HEK293 (cell line): ENCODE measurements around the gene CXCL1.

Experiments used
- CTCF ChIA-PET: fragments of 350-600 bp; formaldehyde crosslinking; extraction: SDS; loops from one replicate; lab custom pipeline; 2021; ENCODE audit warnings: antibody characterized with exemption; lab: Yijun Ruan, JAX
- POLR2A ChIA-PET: fragments of 300-600 bp; formaldehyde crosslinking; extraction: SDS; loops from one replicate; lab custom pipeline; 2020; ENCODE audit warnings: antibody characterized with exemption, inconsistent platforms; lab: Yijun Ruan, JAX
- H3K27ac ChIP-seq: fragments of 200-500 bp; sonication (Bioruptor generic); 2 replicates; pipeline ENCODE4 v1.5.1; 2014; ENCODE audit warnings: low read depth, low read length, control low read depth, inconsistent platforms; ENCODE audit errors: extremely low read depth
- H3K36me3 ChIP-seq, 2 experiments: fragments of 200-500 bp in 1 of 2; sonication (Bioruptor generic) in 1 of 2; 1 replicate in 1 of 2; 2 replicates in 1 of 2; pipeline ENCODE4 v1.5.1; 2014 to 2017; ENCODE audit warnings: inconsistent platforms in 2 of 2, low read length in 2 of 2; ENCODE audit not compliant: control insufficient read depth in 2 of 2, insufficient read depth in 1 of 2
- H3K4me1 ChIP-seq: fragments of 200-500 bp; sonication (Bioruptor generic); 2 replicates; pipeline ENCODE4 v1.5.1; 2014; ENCODE audit warnings: mild to moderate bottlenecking, low read length, inconsistent platforms; ENCODE audit not compliant: control insufficient read depth, insufficient read depth
- H3K4me3 ChIP-seq: 2 replicates; pipeline ENCODE4 v1.5.1; 2011; ENCODE audit warnings: low read depth, mild to moderate bottlenecking, control low read depth, low read length, moderate library complexity
- H3K9me3 ChIP-seq: fragments of 200-500 bp; sonication (Bioruptor generic); 2 replicates; pipeline ENCODE4 v1.5.1; 2014; ENCODE audit warnings: low read depth, low read length, inconsistent platforms; ENCODE audit not compliant: control insufficient read depth, insufficient read depth
- KLF10 ChIP-seq: fragments of 450-650 bp; IDR thresholded peaks from 2 replicates; pipeline ENCODE4 v1.5.1; 2018; ENCODE audit warnings: missing biosample characterization, mild to moderate bottlenecking, missing genetic modification characterization
- PRDM1 ChIP-seq: fragments of 450-650 bp; formaldehyde crosslinking; IDR thresholded peaks from 2 replicates; pipeline ENCODE4; 2016; ENCODE audit warnings: missing biosample characterization, missing genetic modification characterization
- ZBTB7A ChIP-seq: fragments of 450-650 bp; formaldehyde crosslinking; IDR thresholded peaks from 2 replicates; pipeline ENCODE4 v1.5.1; 2016; ENCODE audit warnings: low read depth, missing biosample characterization, missing genetic modification characterization
- ZNF133 ChIP-seq: fragments of 450-650 bp; formaldehyde crosslinking; IDR thresholded peaks from 2 replicates; pipeline ENCODE4 v1.5.1; 2016; ENCODE audit warnings: missing biosample characterization, missing genetic modification characterization
- ZNF146 ChIP-seq: fragments of 450-650 bp; formaldehyde crosslinking; IDR thresholded peaks from 2 replicates; pipeline ENCODE4 v1.5.1; 2016; ENCODE audit warnings: missing biosample characterization, missing genetic modification characterization
- ZNF175 ChIP-seq: fragments of 450-650 bp; formaldehyde crosslinking; IDR thresholded peaks from 2 replicates; pipeline ENCODE4 v1.5.1; 2016; ENCODE audit warnings: missing biosample characterization, missing genetic modification characterization
- ZNF184 ChIP-seq: fragments of 450-650 bp; IDR thresholded peaks from 2 replicates; pipeline ENCODE4 v1.5.1; 2018; ENCODE audit warnings: missing biosample characterization, mild to moderate bottlenecking, missing genetic modification characterization
- ZNF19 ChIP-seq: fragments of 450-650 bp; formaldehyde crosslinking; IDR thresholded peaks from 2 replicates; pipeline ENCODE4; 2016; ENCODE audit warnings: missing biosample characterization, missing genetic modification characterization, low read depth
- ZNF214 ChIP-seq: fragments of 450-650 bp; formaldehyde crosslinking; IDR thresholded peaks from 2 replicates; pipeline ENCODE4 v1.5.1; 2017; ENCODE audit warnings: missing biosample characterization, mild to moderate bottlenecking, missing genetic modification characterization, borderline replicate concordance
- ZNF416 ChIP-seq: fragments of 450-650 bp; formaldehyde crosslinking; IDR thresholded peaks from 2 replicates; pipeline ENCODE4 v1.5.1; 2016; ENCODE audit warnings: missing biosample characterization, missing genetic modification characterization
- ZNF423 ChIP-seq: fragments of 450-650 bp; formaldehyde crosslinking; IDR thresholded peaks from 2 replicates; pipeline ENCODE4 v1.5.1; 2016; ENCODE audit warnings: missing biosample characterization, missing genetic modification characterization
- ZNF530 ChIP-seq: fragments of 450-650 bp; formaldehyde crosslinking; IDR thresholded peaks from 2 replicates; pipeline ENCODE4 v1.5.1; 2016; ENCODE audit warnings: low read depth, missing biosample characterization, missing genetic modification characterization
- TF ChIP-seq, protein P1 (sequence below): fragments of 450-650 bp; formaldehyde crosslinking; IDR thresholded peaks from 2 replicates; pipeline ENCODE4 v1.5.1; 2016; ENCODE audit warnings: missing biosample characterization, missing genetic modification characterization
- TF ChIP-seq, protein P2 (sequence below): fragments of 450-650 bp; IDR thresholded peaks from 2 replicates; pipeline ENCODE4 v1.5.1; 2018; ENCODE audit warnings: missing biosample characterization, mild to moderate bottlenecking, missing genetic modification characterization
- TF ChIP-seq, protein P3 (sequence below): fragments of 450-650 bp; IDR thresholded peaks from 2 replicates; pipeline ENCODE4 v1.5.1; 2018; ENCODE audit warnings: missing biosample characterization, missing genetic modification characterization
- TF ChIP-seq, protein P4 (sequence below): IDR thresholded peaks from 2 replicates; pipeline ENCODE4 v1.6.1; 2011; ENCODE audit warnings: mild to moderate bottlenecking, low read depth, low read length, borderline replicate concordance
- TF ChIP-seq, protein P5 (sequence below): fragments of 450-650 bp; formaldehyde crosslinking; IDR thresholded peaks from 2 replicates; pipeline ENCODE4 v1.5.1; 2016; ENCODE audit warnings: missing biosample characterization, missing genetic modification characterization

CXCL1 gene

DNA sequence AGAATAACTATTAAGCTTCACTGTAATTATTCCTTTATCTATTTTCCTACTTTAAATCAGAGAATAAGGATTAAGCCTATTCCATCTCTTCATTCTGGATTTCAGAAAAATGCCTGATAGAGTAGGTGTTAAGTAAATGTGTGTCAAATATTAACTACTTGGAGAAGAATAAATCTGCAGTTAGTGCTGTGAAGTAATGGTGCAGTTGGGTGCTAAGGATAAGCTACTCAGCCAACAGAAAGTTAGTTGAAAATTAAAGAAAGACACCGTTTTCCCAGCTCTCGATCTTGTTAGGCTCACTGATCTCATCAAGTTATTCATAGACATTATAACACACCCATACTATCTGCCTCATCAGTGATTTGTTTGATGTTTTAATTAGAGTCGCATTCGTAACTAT, 9.0 kb upstream of the CXCL1 start (continued):
- no peak for TF ChIP-seq ZBTB7A (tag by site-specific recombination)

DNA sequence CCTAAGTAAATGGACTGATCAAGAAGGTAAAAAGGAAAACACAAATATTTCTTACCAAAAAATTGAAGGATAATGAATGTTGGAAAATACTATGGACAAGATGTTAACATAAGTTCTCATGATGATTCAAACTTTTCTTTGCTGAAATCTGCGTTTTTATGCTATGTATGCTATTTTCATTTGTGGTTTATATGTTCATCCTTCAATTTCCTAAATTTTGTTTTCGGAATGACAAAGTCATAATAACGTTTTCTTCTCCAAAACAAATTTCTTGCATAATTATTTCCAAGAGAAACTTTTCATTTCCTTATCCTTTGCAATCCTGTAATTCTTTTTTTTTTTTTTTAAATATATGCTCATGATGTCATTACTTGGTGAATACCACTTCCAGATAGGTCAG, 8.3 kb upstream of the CXCL1 start:
- Histone ChIP-seq H3K27ac (no peak overlapping the region), H3K9me3 (no peaks in the 10 kb centered on the region), H3K4me1 (no peaks in the 10 kb centered on the region), H3K36me3 (no peaks in the 10 kb centered on the region), H3K4me3 (no peak overlapping the region)
- TF ChIP-seq KLF10 (tag by site-specific recombination) (no peak), ZNF175 (tag by site-specific recombination) (no peak), PRDM1 (tag by site-specific recombination) (no peak), ZNF416 (tag by site-specific recombination) (no peak), ZNF214 (tag by site-specific recombination) (no peak), ZNF133 (tag by site-specific recombination) (no peak), ZNF423 (tag by site-specific recombination) (no peak), ZNF19 (tag by site-specific recombination) (no peak), ZNF184 (tag by site-specific recombination) (no peak), ZNF530 (no peak), ZNF146 (tag by site-specific recombination) (no peak)
- TF ChIP-seq, protein P1, sequence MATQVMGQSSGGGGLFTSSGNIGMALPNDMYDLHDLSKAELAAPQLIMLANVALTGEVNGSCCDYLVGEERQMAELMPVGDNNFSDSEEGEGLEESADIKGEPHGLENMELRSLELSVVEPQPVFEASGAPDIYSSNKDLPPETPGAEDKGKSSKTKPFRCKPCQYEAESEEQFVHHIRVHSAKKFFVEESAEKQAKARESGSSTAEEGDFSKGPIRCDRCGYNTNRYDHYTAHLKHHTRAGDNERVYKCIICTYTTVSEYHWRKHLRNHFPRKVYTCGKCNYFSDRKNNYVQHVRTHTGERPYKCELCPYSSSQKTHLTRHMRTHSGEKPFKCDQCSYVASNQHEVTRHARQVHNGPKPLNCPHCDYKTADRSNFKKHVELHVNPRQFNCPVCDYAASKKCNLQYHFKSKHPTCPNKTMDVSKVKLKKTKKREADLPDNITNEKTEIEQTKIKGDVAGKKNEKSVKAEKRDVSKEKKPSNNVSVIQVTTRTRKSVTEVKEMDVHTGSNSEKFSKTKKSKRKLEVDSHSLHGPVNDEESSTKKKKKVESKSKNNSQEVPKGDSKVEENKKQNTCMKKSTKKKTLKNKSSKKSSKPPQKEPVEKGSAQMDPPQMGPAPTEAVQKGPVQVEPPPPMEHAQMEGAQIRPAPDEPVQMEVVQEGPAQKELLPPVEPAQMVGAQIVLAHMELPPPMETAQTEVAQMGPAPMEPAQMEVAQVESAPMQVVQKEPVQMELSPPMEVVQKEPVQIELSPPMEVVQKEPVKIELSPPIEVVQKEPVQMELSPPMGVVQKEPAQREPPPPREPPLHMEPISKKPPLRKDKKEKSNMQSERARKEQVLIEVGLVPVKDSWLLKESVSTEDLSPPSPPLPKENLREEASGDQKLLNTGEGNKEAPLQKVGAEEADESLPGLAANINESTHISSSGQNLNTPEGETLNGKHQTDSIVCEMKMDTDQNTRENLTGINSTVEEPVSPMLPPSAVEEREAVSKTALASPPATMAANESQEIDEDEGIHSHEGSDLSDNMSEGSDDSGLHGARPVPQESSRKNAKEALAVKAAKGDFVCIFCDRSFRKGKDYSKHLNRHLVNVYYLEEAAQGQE: no peak
- TF ChIP-seq, protein P2, sequence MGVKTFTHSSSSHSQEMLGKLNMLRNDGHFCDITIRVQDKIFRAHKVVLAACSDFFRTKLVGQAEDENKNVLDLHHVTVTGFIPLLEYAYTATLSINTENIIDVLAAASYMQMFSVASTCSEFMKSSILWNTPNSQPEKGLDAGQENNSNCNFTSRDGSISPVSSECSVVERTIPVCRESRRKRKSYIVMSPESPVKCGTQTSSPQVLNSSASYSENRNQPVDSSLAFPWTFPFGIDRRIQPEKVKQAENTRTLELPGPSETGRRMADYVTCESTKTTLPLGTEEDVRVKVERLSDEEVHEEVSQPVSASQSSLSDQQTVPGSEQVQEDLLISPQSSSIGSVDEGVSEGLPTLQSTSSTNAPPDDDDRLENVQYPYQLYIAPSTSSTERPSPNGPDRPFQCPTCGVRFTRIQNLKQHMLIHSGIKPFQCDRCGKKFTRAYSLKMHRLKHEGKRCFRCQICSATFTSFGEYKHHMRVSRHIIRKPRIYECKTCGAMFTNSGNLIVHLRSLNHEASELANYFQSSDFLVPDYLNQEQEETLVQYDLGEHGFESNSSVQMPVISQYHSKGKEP (tag by site-specific recombination): no peak
- TF ChIP-seq, protein P3, sequence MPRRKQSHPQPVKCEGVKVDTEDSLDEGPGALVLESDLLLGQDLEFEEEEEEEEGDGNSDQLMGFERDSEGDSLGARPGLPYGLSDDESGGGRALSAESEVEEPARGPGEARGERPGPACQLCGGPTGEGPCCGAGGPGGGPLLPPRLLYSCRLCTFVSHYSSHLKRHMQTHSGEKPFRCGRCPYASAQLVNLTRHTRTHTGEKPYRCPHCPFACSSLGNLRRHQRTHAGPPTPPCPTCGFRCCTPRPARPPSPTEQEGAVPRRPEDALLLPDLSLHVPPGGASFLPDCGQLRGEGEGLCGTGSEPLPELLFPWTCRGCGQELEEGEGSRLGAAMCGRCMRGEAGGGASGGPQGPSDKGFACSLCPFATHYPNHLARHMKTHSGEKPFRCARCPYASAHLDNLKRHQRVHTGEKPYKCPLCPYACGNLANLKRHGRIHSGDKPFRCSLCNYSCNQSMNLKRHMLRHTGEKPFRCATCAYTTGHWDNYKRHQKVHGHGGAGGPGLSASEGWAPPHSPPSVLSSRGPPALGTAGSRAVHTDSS (tag by site-specific recombination): no peak
- TF ChIP-seq, protein P4, sequence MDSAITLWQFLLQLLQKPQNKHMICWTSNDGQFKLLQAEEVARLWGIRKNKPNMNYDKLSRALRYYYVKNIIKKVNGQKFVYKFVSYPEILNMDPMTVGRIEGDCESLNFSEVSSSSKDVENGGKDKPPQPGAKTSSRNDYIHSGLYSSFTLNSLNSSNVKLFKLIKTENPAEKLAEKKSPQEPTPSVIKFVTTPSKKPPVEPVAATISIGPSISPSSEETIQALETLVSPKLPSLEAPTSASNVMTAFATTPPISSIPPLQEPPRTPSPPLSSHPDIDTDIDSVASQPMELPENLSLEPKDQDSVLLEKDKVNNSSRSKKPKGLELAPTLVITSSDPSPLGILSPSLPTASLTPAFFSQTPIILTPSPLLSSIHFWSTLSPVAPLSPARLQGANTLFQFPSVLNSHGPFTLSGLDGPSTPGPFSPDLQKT: no peak
- TF ChIP-seq, protein P5, sequence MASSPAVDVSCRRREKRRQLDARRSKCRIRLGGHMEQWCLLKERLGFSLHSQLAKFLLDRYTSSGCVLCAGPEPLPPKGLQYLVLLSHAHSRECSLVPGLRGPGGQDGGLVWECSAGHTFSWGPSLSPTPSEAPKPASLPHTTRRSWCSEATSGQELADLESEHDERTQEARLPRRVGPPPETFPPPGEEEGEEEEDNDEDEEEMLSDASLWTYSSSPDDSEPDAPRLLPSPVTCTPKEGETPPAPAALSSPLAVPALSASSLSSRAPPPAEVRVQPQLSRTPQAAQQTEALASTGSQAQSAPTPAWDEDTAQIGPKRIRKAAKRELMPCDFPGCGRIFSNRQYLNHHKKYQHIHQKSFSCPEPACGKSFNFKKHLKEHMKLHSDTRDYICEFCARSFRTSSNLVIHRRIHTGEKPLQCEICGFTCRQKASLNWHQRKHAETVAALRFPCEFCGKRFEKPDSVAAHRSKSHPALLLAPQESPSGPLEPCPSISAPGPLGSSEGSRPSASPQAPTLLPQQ (tag by site-specific recombination): no peak
- ChIA-PET CTCF (no interaction called here), POLR2A (no interaction called here)
